ENCODE results near the gene PPY. TPM values are rescaled to one million over a fixed set of nuclear protein-coding genes. Genes with fewer than 3 reads are reported as not detected.

PPY gene
- total and polyA plus RNA-seq, 10 of the 15 experiments (the other 5 are each of a cell fraction or from before 2014, with no cell fraction given) = 0.91 TPM; not detected in 9

GRCh38 chr17:43917348-43918025 is 24.8 kb downstream of the PPY start (continued):
- TF ChIP-seq HSF1 (IDR thresholded peaks at IDR 0.05; ENCODE audit: low read depth, low read length) (no peak), GATAD2B (conservative IDR thresholded peaks at IDR 0.05; ENCODE audit: low read depth) (no peak), HCFC1 (IDR thresholded peaks at IDR 0.05; ENCODE audit: low read length) (no peak), RAD51 (IDR thresholded peaks at IDR 0.05) (peak; percentile 38; the same call in 1 of the 2 replicates), NBN (IDR thresholded peaks at IDR 0.05) (no peak), POLR2AphosphoS2 (IDR thresholded peaks at IDR 0.05; ENCODE audit: low read depth, low read length) (no peak), MXI1 (IDR thresholded peaks at IDR 0.05; ENCODE audit: low read depth, low read length) (no peak), ESRRA (IDR thresholded peaks at IDR 0.05; ENCODE audit: low read length) (no peak), MYC (IDR thresholded peaks at IDR 0.05; ENCODE audit: insufficient read depth, insufficient read length, insufficient replicate concordance, low read length, severe bottlenecking) (no peak), ZNF622 (IDR thresholded peaks at IDR 0.05) (no peak), IKZF1 (conservative IDR thresholded peaks at IDR 0.05) (peak; percentile 26; the same call in 1 of the 2 replicates), TARDBP (IDR thresholded peaks at IDR 0.05; ENCODE audit: borderline replicate concordance) (no peak), EED (IDR thresholded peaks at IDR 0.05; ENCODE audit: low read depth) (0 out of 2 replicates have a peak, but pooled peaks have one; percentile 21), EGR1 (IDR thresholded peaks at IDR 0.05; ENCODE audit: borderline replicate concordance in 1 of 2, low read depth in 2 of 2, low read length in 2 of 2) (0 out of 3 replicates have a peak, but pooled peaks of 1 of the 2 experiments have one; percentile 19), KAT2A (conservative IDR thresholded peaks at IDR 0.05; ENCODE audit: control insufficient read depth, low read depth, low read length) (no peak), HDAC2 (IDR thresholded peaks at IDR 0.05) (no peak), USF1 (IDR thresholded peaks at IDR 0.05; ENCODE audit: borderline replicate concordance, extremely low read length, insufficient read depth, low read depth, low read length) (peak; percentile 65), ZNF384 (IDR thresholded peaks at IDR 0.05; ENCODE audit: borderline replicate concordance, low read depth, low read length) (no peak), TCF12 (IDR thresholded peaks at IDR 0.05; ENCODE audit: low read depth, low read length) (no peak), PML (IDR thresholded peaks at IDR 0.05; ENCODE audit: low read length) (no peak), ATF3 (IDR thresholded peaks at IDR 0.05; ENCODE audit: borderline replicate concordance, extremely low read depth, low read depth, low read length) (no peak)
- TF ChIP-seq, protein P1, sequence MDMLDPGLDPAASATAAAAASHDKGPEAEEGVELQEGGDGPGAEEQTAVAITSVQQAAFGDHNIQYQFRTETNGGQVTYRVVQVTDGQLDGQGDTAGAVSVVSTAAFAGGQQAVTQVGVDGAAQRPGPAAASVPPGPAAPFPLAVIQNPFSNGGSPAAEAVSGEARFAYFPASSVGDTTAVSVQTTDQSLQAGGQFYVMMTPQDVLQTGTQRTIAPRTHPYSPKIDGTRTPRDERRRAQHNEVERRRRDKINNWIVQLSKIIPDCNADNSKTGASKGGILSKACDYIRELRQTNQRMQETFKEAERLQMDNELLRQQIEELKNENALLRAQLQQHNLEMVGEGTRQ (IDR thresholded peaks at IDR 0.05; ENCODE audit: borderline replicate concordance, low read depth, low read length) = no peak; the same call in 1 of the 2 replicates
- TF ChIP-seq, protein P2, sequence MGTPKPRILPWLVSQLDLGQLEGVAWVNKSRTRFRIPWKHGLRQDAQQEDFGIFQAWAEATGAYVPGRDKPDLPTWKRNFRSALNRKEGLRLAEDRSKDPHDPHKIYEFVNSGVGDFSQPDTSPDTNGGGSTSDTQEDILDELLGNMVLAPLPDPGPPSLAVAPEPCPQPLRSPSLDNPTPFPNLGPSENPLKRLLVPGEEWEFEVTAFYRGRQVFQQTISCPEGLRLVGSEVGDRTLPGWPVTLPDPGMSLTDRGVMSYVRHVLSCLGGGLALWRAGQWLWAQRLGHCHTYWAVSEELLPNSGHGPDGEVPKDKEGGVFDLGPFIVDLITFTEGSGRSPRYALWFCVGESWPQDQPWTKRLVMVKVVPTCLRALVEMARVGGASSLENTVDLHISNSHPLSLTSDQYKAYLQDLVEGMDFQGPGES (IDR thresholded peaks at IDR 0.05) = no peak
- TF ChIP-seq, protein P3, sequence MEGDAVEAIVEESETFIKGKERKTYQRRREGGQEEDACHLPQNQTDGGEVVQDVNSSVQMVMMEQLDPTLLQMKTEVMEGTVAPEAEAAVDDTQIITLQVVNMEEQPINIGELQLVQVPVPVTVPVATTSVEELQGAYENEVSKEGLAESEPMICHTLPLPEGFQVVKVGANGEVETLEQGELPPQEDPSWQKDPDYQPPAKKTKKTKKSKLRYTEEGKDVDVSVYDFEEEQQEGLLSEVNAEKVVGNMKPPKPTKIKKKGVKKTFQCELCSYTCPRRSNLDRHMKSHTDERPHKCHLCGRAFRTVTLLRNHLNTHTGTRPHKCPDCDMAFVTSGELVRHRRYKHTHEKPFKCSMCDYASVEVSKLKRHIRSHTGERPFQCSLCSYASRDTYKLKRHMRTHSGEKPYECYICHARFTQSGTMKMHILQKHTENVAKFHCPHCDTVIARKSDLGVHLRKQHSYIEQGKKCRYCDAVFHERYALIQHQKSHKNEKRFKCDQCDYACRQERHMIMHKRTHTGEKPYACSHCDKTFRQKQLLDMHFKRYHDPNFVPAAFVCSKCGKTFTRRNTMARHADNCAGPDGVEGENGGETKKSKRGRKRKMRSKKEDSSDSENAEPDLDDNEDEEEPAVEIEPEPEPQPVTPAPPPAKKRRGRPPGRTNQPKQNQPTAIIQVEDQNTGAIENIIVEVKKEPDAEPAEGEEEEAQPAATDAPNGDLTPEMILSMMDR (IDR thresholded peaks at IDR 0.05 in 2 of 3, conservative IDR thresholded peaks at IDR 0.05 in 1 of 3; ENCODE audit: control insufficient read depth in 2 of 3, extremely low read depth in 1 of 3, insufficient read depth in 1 of 3, low read depth in 3 of 3, low read length in 3 of 3) = peak; percentile 37 to 50 (median 39); a peak in 5 of 6 replicates
